Smooth muscle cell (in vitro differentiated cells): Measurements from ENCODE around the gene TNFRSF1B. TPM values are rescaled to one million over a fixed set of nuclear protein-coding genes. Genes with fewer than 3 reads are reported as not detected.

Experiments used
- DNase-seq: peaks from one replicate; lab custom pipeline; 2025; ENCODE audit not compliant: unreplicated experiment; lab: John Stamatoyannopoulos, UW
- H2AFZ ChIP-seq: fragments of 200-600 bp; sonication (generic); 2 replicates; pipeline ENCODE4 v1.6.0; 2016; ENCODE audit warnings: antibody characterized with exemption, low read depth, mild to moderate bottlenecking
- H3F3A ChIP-seq: fragments of 200-600 bp; sonication (generic); 2 replicates; pipeline ENCODE4 v1.6.0; 2017; ENCODE audit warnings: antibody characterized with exemption, low read depth
- H3K27ac ChIP-seq: fragments of 200-600 bp; sonication (generic); 2 replicates; pipeline ENCODE4 v1.5.1; 2016; ENCODE audit warnings: low read depth, mild to moderate bottlenecking
- H3K27me3 ChIP-seq: fragments of 200-600 bp; sonication (generic); 2 replicates; pipeline ENCODE4 v1.6.1; 2016; ENCODE audit warnings: low read depth, mild to moderate bottlenecking
- H3K36me3 ChIP-seq: fragments of 200-600 bp; sonication (generic); 2 replicates; pipeline ENCODE4 v1.5.1; 2016; ENCODE audit warnings: low read depth
- H3K4me1 ChIP-seq: fragments of 200-600 bp; sonication (generic); 2 replicates; pipeline ENCODE4 v1.5.1; 2016; ENCODE audit warnings: low read depth
- H3K4me2 ChIP-seq: fragments of 200-600 bp; sonication (generic); 2 replicates; pipeline ENCODE4 v1.6.0; 2016; ENCODE audit warnings: mild to moderate bottlenecking
- H3K4me3 ChIP-seq: fragments of 200-600 bp; sonication (generic); 2 replicates; pipeline ENCODE4 v1.5.1; 2016; ENCODE audit warnings: mild to moderate bottlenecking
- H3K79me2 ChIP-seq: fragments of 200-600 bp; sonication (generic); 2 replicates; pipeline ENCODE4 v1.6.0; 2016; ENCODE audit warnings: low read depth, mild to moderate bottlenecking
- H3K9ac ChIP-seq: fragments of 200-600 bp; sonication (generic); 2 replicates; pipeline ENCODE4 v1.6.0; 2016; ENCODE audit warnings: low read depth
- H3K9me3 ChIP-seq: fragments of 200-600 bp; sonication (generic); replicated peaks from 2 replicates; pipeline ENCODE4 v1.5.1; 2016; ENCODE audit warnings: low read depth
- H4K20me1 ChIP-seq: fragments of 200-600 bp; sonication (generic); 2 replicates; pipeline ENCODE4 v1.6.0; 2016; ENCODE audit warnings: low read depth
- WGBS: methylation state at CpG from one replicate; pipeline ENCODE4 v1.1.7; 2016; ENCODE audit warnings: low lambda C conversion rate; 5-methylcytosine and 5-hydroxymethylcytosine counted together
- polyA plus RNA-seq: library from polyadenylated mRNA; unstranded; fragments of >200 nt; fragmentation: Nextera tagmentation; extraction: Ambion mirVana; gene quantifications from 2 replicates; pipeline ENCODE4 v1.2.1, GENCODE V29; 2016
- total RNA-seq: library from RNA; depleted of rRNA; stranded (reverse); fragments of >200 nt; gene quantifications from 2 replicates; pipeline ENCODE4 v1.2.3, GENCODE V29; 2014
- TF ChIP-seq, protein P1 (sequence below): fragments of 200-600 bp; sonication (generic); IDR thresholded peaks from 2 replicates; pipeline ENCODE4 v1.5.1; 2017; ENCODE audit warnings: borderline replicate concordance, mild to moderate bottlenecking, antibody characterized with exemption; ENCODE audit not compliant: insufficient read depth, poor library complexity, severe bottlenecking

Gene TNFRSF1B
- total and polyA plus RNA-seq, 2 experiments from 2014 or later, result 9.0 to 20.3 TPM

DNA sequence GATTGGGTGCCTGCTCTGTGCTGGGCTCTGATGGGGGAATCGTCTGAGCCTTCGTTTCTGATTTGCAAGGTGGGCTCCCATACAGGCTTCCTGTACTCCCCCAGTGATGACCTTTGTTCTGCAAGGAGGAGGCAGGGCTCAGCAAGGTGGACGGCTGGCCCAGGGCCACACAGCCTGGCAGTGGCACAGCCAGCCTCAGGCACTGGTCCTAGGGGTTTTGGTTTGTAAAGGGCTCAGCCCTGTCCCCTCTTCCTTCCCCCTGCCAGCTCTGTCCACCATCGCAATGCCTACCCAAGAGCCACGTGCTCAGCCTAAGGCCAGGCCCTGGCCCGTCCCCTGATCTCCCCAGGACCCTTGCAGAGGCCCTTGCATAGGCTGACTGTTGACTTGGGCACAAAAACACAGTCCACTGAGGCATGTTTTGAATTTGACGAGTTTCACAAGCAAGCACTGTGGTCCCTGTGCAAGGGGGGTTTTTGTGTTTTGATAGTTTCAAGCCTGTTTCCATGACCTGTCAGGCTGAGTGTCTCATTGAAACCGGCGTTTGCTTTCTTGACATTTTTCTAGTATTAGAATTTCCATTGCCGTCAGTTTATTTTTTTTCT lies 39.5 kb upstream of the TNFRSF1B start:
- Histone ChIP-seq H3K27me3 (no peaks in the 10 kb centered on the region), H3K27ac (no peak overlapping the region), H3K9me3 (no peaks in the 10 kb centered on the region), H3K4me2 (no peak overlapping the region), H3K79me2 (no peaks in the 10 kb centered on the region), H4K20me1 (no peaks in the 10 kb centered on the region), H3F3A (no peaks in the 10 kb centered on the region), H3K4me1 (no peaks in the 10 kb centered on the region), H3K36me3 (no peaks in the 10 kb centered on the region), H3K9ac (no peak overlapping the region), H3K4me3 (no peak overlapping the region), H2AFZ (no peak overlapping the region)
- TF ChIP-seq, protein P1, sequence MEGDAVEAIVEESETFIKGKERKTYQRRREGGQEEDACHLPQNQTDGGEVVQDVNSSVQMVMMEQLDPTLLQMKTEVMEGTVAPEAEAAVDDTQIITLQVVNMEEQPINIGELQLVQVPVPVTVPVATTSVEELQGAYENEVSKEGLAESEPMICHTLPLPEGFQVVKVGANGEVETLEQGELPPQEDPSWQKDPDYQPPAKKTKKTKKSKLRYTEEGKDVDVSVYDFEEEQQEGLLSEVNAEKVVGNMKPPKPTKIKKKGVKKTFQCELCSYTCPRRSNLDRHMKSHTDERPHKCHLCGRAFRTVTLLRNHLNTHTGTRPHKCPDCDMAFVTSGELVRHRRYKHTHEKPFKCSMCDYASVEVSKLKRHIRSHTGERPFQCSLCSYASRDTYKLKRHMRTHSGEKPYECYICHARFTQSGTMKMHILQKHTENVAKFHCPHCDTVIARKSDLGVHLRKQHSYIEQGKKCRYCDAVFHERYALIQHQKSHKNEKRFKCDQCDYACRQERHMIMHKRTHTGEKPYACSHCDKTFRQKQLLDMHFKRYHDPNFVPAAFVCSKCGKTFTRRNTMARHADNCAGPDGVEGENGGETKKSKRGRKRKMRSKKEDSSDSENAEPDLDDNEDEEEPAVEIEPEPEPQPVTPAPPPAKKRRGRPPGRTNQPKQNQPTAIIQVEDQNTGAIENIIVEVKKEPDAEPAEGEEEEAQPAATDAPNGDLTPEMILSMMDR, result no peak
- WGBS, result 92% methylated on average over 10 of the region's 10 CpGs
- DNase-seq, result no peak

GRCh38 chr1:12128120-12128519 lies 38.7 kb upstream of the TNFRSF1B start:
- no peak overlapping the region for H3K4me3 ChIP-seq
- no peaks in the 10 kb centered on the region for H3K79me2 ChIP-seq
- no peak overlapping the region for H3K4me2 ChIP-seq
- no peaks in the 10 kb centered on the region for H3K4me1 ChIP-seq
- no peak overlapping the region for H3K9ac ChIP-seq
- H3K9me3 ChIP-seq, result no peaks in the 10 kb centered on the region
- H3K27ac ChIP-seq, result no peak overlapping the region
- no peaks in the 10 kb centered on the region for H3K36me3 ChIP-seq
- TF ChIP-seq, protein P1, result no peak
- no peaks in the 10 kb centered on the region for H3K27me3 ChIP-seq
- 91% methylated on average over 15 of the region's 15 CpGs for WGBS
- no peaks in the 10 kb centered on the region for H4K20me1 ChIP-seq
- no peaks in the 10 kb centered on the region for H3F3A ChIP-seq
- no peak for DNase-seq
- no peak overlapping the region for H2AFZ ChIP-seq

- WGBS, result 94% methylated on average over 12 of the region's 12 CpGs
- H3K27me3 ChIP-seq, result no peaks in the 10 kb centered on the region
- TF ChIP-seq, protein P1, result no peak
Observed at GRCh38 chr1:12129624-12130023, 37.2 kb upstream of the TNFRSF1B start.

More at GRCh38 chr1:12129624-12130023, 37.2 kb upstream of the TNFRSF1B start:
- Histone ChIP-seq H3K4me1 (no peaks in the 10 kb centered on the region), H3K4me2 (no peak overlapping the region), H2AFZ (no peak overlapping the region), H3K27ac (no peak overlapping the region), H3K4me3 (no peak overlapping the region), H3K79me2 (no peaks in the 10 kb centered on the region), H3K9me3 (no peaks in the 10 kb centered on the region), H3K36me3 (no peaks in the 10 kb centered on the region), H4K20me1 (no peaks in the 10 kb centered on the region), H3K9ac (no peak overlapping the region), H3F3A (no peaks in the 10 kb centered on the region)
- no peak for DNase-seq
